ENCODE results near the gene RPL12.
"Not testable (repeated sequence)": the region's sequence is repeated elsewhere in the genome, so short reads cannot be mapped to it uniquely, and the experiment has no call there.

Gene RPL12

DNA sequence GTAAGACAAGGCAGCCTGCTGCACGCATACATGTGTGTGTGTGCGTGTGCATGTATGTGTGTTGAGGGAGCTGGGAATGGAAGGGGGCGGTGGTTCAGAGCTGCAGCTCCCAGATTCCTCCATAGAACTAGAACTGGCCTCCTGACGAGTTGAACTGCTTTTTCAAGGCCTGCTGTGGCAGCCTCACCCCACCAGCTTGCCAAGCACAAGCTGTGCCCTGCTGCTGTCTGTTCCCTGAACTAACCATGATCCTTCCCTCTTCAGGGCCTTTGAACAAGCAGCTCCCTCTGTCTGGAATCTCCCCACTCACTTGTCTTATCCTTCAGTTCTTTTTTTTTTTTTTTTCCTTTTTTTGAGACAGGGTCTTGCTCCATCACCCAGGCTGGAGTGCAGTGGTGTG lies 22.7 kb upstream of the RPL12 start:
- TF ChIP-seq CTCF (IDR thresholded peaks at IDR 0.05; ENCODE audit: control extremely low read depth, extremely low read depth, low read depth, missing control alignments) = no peak
- CTCF ChIA-PET = interaction anchor here (0.7 kb wide), 2 partner anchors 19 to 125 kb away, joined by 3 read pairs; no protein-coding TSS in a partner anchor
- POLR2A ChIA-PET = interaction anchor here (0.6 kb wide), 1 partner anchor 182 kb away, joined by 4 read pairs; no protein-coding TSS in a partner anchor

DNA sequence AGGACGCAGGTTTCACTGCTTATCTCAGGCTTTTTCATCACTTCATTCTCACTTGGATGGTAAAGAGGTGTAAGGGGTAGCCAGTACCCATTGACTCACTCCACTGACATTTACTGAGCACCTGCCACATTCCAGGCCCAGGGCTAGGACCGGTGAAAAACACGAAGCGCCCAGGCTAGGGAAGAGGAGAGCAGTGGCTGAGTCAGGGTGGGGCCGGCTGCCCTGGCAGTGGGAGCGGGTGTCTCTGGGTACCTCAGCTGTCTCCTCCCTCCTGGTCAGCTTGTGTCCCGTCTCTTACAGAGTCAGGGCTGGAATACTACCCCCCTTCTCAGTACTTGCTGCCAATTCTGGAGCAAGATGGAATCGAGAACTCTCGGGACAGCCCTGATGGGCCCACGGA lies 22.3 kb upstream of the RPL12 start:
- DNase-seq (ENCODE audit: extremely low spot score) = no peak
- POLR2A ChIA-PET = interaction anchor here (0.6 kb wide), 1 partner anchor 181 kb away, joined by 4 read pairs; no protein-coding TSS in a partner anchor
- TF ChIP-seq CTCF (IDR thresholded peaks at IDR 0.05; ENCODE audit: control extremely low read depth, extremely low read depth, low read depth, missing control alignments) = no peak
- CTCF ChIA-PET = no interaction called here

More for the DNA sequence above, 22.7 kb upstream of the RPL12 start:
- DNase-seq (ENCODE audit: extremely low spot score) = no peak

- ChIA-PET CTCF (interaction anchor here (1.5 kb wide), 1 partner anchor 15 kb away, joined by 3 read pairs; no protein-coding TSS in a partner anchor), POLR2A (no interaction called here)
- DNase-seq (ENCODE audit: extremely low spot score) = no peak
- TF ChIP-seq CTCF (IDR thresholded peaks at IDR 0.05; ENCODE audit: control extremely low read depth, extremely low read depth, low read depth, missing control alignments) = no peak
Measured at GRCh38 chr9:127470662-127471061, 19.5 kb upstream of the RPL12 start.

GRCh38 chr9:127467621-127468020 lies 16.4 kb upstream of the RPL12 start:
- no peak for DNase-seq (ENCODE audit: extremely low spot score)
- CTCF ChIA-PET = no interaction called here
- TF ChIP-seq CTCF (IDR thresholded peaks at IDR 0.05; ENCODE audit: control extremely low read depth, extremely low read depth, low read depth, missing control alignments) = no peak
- POLR2A ChIA-PET = no interaction called here

DNA sequence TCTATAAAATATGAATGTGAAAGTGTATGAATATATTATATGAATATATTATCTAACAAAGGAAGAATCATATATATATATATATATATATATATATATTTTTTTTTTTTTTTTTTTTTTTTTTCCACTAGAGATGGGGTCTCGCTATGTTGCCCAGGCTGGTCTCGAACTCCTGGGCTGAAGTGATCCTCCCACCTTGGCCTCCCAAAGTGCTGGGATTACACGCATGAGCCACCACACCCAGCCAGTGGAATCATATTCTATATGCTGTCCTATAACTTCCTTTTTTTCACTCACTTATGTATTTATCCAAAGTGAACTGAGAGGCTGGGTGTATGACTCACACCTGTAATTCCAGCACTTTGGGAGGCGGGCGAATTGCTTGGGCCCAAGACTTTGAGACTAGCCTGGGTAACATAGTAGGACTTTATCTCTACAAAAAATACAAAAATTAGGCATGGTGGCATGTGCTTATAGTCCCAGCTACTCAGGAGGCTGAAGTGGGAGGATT lies 15.3 kb upstream of the RPL12 start:
- POLR2A ChIA-PET = not testable (repeated sequence)

GRCh38 chr9:127463911-127464310 lies 12.7 kb upstream of the RPL12 start:
- DNase-seq (ENCODE audit: extremely low spot score) = no peak

More for the DNA sequence above, 15.3 kb upstream of the RPL12 start:
- DNase-seq (ENCODE audit: extremely low spot score); CTCF ChIA-PET: not testable (repeated sequence)

More at GRCh38 chr9:127463911-127464310, 12.7 kb upstream of the RPL12 start:
- no peak for TF ChIP-seq CTCF (IDR thresholded peaks at IDR 0.05; ENCODE audit: control extremely low read depth, extremely low read depth, low read depth, missing control alignments)
- CTCF ChIA-PET = interaction anchor here (1.0 kb wide), 1 partner anchor 9 kb away, joined by 4 read pairs; no protein-coding TSS in a partner anchor
- POLR2A ChIA-PET = interaction anchor here (1.2 kb wide), 1 partner anchor 13 kb away, joined by 3 read pairs; no protein-coding TSS in a partner anchor
